ENCODE measurements around the gene CCDC144A. TPM values are rescaled to one million over a fixed set of nuclear protein-coding genes. Genes with fewer than 3 reads are reported as not detected.
"Not testable (repeated sequence)": the region's sequence is repeated elsewhere in the genome, so short reads cannot be mapped to it uniquely, and the experiment has no call there.

CCDC144A gene
- total RNA-seq, 2 donors from 2014 or later = 4.0 to 8.6 TPM

DNA sequence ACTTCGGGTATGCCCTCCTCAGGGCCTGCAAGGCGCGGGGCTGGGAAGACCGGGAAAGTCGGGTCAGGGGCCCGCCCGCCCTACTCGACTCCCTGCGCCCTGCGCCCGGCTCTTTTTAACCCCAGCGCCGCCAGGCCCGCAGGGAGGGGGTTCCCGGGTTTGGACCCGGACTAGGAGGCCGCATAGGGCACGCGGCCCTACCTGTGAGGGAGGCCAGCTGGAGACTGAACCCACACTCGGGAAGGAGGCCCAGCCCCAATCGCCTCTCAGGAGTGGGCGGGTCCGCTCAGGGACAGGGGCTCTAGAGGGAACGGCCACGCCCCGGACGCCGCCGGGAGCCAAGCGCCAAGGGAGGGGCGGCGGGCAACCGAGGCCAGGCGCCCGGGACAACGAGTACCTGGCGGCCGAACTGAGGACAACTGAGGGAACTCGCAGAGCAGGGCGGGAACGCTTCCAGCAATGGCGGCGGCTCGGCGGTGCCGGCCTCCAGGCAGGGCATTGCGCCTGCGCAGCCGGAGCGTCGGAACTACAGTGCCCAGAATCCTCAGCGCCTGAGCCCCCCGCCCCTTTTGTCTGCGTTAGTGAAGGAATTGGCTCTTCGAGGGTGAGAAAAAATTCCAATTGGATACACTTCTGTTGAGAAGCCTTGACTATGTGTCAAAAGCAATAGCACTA lies 36.5 kb upstream of the CCDC144A start, which contains the start of gene ZNF624:
Gene ZNF624 (minus strand): TSS at position 484 of the 675 bp plus-strand sequence.
- peaks cover 5% of the 10 kb centered on the region for H3K4me1 ChIP-seq
- peak; percentile 94 to 96 (median 95) for TF ChIP-seq POLR2A (IDR thresholded peaks at IDR 0.05)
- peak in 2 of 7 experiments; percentile 30 to 31 for TF ChIP-seq CTCF (IDR thresholded peaks at IDR 0.05)
- no peaks in the 10 kb centered on the region for H3K9me3 ChIP-seq
- peak; percentile 98 to 100 (median 99) for DNase-seq
- WGBS, 2 donors = 0% methylated on average over 18 to 55 of the region's 55 CpGs
- H3K27me3 ChIP-seq = no peaks in the 10 kb centered on the region
- peak within 1 kb of the TSS; percentile 19 to 33 for H3K4me3 ChIP-seq
- no peaks in the 10 kb centered on the region for H3K36me3 ChIP-seq (replicated peaks in 1 of 2; ENCODE audit: insufficient read depth in 1 of 2, low read depth in 2 of 2)
- intact Hi-C loops (cut with DNase I) = no loop called here
- peak; percentile 96 for ATAC-seq
- H3K27ac ChIP-seq = peak within 1 kb of the TSS; percentile 91 to 95 (median 94)

- ATAC-seq = no peak
- no peak for TF ChIP-seq POLR2A (IDR thresholded peaks at IDR 0.05)
Observed at GRCh38 chr17:16661217-16661616, 28.8 kb upstream of the CCDC144A start.

DNA sequence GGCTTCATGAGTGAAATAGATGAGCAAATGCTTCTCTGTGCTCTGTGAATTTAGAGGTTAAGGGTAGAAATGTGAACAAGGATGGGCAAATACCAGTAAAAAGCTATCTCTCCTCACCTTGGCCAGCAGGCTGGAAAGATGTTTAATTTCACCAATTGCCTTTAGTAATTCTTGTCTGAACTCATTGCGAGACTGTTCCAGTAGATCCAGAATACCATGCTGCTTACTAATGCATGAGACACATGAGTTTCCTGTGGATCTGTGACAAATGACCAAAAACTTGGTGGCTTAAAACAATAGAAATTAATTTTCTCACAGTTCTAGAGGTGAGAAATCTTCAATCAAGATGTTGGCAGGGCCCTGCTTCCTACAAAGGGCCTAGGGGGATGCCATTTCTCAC lies 27.1 kb upstream of the CCDC144A start:
- Histone ChIP-seq H3K27me3 (no peaks in the 10 kb centered on the region), H3K36me3 (replicated peaks in 1 of 2; ENCODE audit: insufficient read depth in 1 of 2, low read depth in 2 of 2) (no peaks in the 10 kb centered on the region), H3K9me3 (no peaks in the 10 kb centered on the region), H3K27ac (no peak overlapping the region), H3K4me3 (no peak overlapping the region), H3K4me1 (peaks cover 10% of the 10 kb centered on the region)
- intact Hi-C loops (cut with DNase I) = no loop called here
- TF ChIP-seq CTCF (IDR thresholded peaks at IDR 0.05) = no peak
- no peak for TF ChIP-seq POLR2A (IDR thresholded peaks at IDR 0.05)
- no peak for ATAC-seq
- DNase-seq = no peak
- WGBS, 2 donors = 87 to 94% methylated on average over 1 of the region's 1 CpG

More at GRCh38 chr17:16661217-16661616, 28.8 kb upstream of the CCDC144A start:
- Histone ChIP-seq H3K27ac (no peak overlapping the region), H3K4me3 (no peak overlapping the region), H3K4me1 (no peaks in the 10 kb centered on the region), H3K27me3 (no peaks in the 10 kb centered on the region), H3K9me3 (no peaks in the 10 kb centered on the region), H3K36me3 (replicated peaks in 1 of 2; ENCODE audit: insufficient read depth in 1 of 2, low read depth in 2 of 2) (no peaks in the 10 kb centered on the region)
- intact Hi-C loops (cut with DNase I) = no loop called here
- no peak for DNase-seq

DNA sequence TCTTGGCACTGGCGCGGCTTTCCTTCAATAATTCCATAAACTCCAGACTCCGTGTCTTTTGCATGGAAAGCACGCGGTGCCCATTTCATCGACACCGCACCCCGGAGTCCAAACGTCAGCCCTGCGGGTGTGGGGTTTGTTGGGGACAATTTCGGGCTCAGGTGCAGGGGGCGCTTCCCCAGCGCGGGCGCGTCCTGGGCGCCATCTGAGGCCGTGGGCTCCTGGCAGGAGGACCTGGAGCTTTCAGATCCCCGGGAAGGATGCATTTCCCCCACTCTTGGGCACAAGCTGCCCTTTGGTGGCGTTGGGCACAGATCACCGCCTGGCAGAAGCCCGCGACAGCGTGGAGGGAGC lies 23.5 kb upstream of the CCDC144A start:
- DNase-seq; ATAC-seq; H3K4me1 ChIP-seq; H3K9me3 ChIP-seq; intact Hi-C loops (cut with DNase I); H3K36me3 ChIP-seq (replicated peaks in 1 of 2; ENCODE audit: insufficient read depth in 1 of 2, low read depth in 2 of 2); H3K4me3 ChIP-seq; H3K27ac ChIP-seq: not testable (repeated sequence)
- WGBS, 2 donors = 49 to 64% methylated on average over 16 to 24 of the region's 24 CpGs
- H3K27me3 ChIP-seq = peaks cover 0 to 18% of the 10 kb centered on the region in 2 donors

GRCh38 chr17:16666907-16667636 lies 23.0 kb upstream of the CCDC144A start:
- H3K9me3 ChIP-seq; H3K4me3 ChIP-seq; H3K27ac ChIP-seq; H3K36me3 ChIP-seq (replicated peaks in 1 of 2; ENCODE audit: insufficient read depth in 1 of 2, low read depth in 2 of 2); H3K4me1 ChIP-seq; intact Hi-C loops (cut with DNase I): not testable (repeated sequence)
- H3K27me3 ChIP-seq = peaks cover 0 to 18% of the 10 kb centered on the region in 2 donors
- 3% methylated on average over 33 to 54 of the region's 61 CpGs for WGBS, 2 donors
- ATAC-seq = peak; percentile 62
- peak in 2 of 4 donors; percentile 15 to 39 for DNase-seq

DNA sequence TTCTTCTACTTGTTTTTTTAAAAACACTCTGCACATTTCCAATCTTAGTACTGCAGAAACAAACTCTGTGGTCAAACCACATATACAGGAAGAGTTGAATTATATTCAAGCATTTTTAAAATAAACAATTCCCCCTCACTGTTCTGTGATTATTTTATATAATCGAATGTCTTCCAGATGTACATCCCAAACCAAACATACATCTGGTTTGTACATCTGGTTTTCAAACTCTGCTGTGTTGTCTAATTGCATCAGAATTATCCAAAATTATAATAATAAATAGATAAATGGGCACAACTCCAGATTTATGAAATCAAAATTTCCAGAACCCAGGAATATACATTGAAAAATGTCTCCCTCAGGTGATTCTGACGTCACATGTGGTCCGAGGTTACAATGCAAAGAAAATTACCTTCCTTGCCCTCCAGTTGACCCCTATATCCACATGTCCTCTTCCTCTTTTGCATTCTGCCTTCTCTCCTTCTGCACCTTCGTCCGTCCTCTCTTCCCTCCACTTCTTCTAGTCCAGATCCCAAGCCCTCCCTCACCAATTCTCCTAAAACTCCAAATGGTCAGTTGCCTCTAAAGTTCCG lies 13.3 kb upstream of the CCDC144A start:
- WGBS, 2 donors = 75 to 76% methylated on average over 6 of the region's 6 CpGs
- DNase-seq (no peak), ATAC-seq (no peak)
- intact Hi-C loops (cut with DNase I) = no loop called here
- no peaks in the 10 kb centered on the region for H3K36me3 ChIP-seq (replicated peaks in 1 of 2; ENCODE audit: insufficient read depth in 1 of 2, low read depth in 2 of 2)
- no peaks in the 10 kb centered on the region for H3K27me3 ChIP-seq
- no peaks in the 10 kb centered on the region for H3K4me1 ChIP-seq
- no peaks in the 10 kb centered on the region for H3K9me3 ChIP-seq
- no peak for TF ChIP-seq POLR2A (IDR thresholded peaks at IDR 0.05)
- no peak for TF ChIP-seq CTCF (IDR thresholded peaks at IDR 0.05)
- no peak overlapping the region for H3K4me3 ChIP-seq
- no peak overlapping the region for H3K27ac ChIP-seq

DNA sequence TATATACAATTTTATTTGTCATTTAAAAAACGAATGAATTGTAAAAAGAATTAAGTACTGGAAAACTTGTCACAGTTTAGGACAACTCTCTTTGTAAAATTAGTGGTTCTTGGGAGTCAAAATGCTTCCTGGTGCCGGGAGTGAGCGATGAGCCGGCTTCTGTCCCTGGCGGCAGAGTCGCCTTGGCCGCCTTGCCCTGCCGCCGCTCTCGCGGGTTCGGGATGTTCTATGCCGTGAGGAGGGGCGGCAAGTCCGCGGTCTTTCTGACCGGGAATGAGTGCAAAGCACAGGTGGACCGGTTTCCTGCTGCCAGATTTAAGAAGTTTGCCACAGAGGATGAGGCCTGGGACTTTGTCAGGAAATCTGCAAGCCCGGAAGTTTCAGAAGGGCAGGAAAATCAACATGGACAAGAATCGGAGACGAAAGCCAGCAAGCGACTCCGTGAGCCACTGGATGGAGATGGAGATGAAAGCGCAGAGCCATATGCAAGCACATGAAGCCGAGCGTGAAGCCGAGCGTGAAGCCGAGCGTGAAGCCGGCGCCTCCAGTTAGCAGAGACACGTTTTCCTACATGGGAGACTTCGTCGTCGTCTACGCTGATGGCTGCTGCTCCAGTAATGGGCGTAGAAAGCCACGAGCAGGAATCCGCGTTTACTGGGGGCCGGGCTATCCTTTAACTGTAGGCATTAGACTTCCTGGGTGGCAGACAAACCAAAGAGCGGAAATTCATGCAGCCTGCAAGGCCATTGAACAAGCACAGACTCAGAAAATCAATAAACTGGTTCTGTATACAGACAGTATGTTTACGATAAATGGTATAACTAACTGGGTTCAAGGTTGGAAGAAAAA lies 6.5 kb upstream of the CCDC144A start:
- H3K9me3 ChIP-seq; DNase-seq; H3K4me3 ChIP-seq; H3K4me1 ChIP-seq; H3K36me3 ChIP-seq (replicated peaks in 1 of 2; ENCODE audit: insufficient read depth in 1 of 2, low read depth in 2 of 2); ATAC-seq; H3K27ac ChIP-seq; H3K27me3 ChIP-seq; intact Hi-C loops (cut with DNase I): not testable (repeated sequence)
- WGBS, 2 donors = 38 to 54% methylated on average over 44 of the region's 44 CpGs

DNA sequence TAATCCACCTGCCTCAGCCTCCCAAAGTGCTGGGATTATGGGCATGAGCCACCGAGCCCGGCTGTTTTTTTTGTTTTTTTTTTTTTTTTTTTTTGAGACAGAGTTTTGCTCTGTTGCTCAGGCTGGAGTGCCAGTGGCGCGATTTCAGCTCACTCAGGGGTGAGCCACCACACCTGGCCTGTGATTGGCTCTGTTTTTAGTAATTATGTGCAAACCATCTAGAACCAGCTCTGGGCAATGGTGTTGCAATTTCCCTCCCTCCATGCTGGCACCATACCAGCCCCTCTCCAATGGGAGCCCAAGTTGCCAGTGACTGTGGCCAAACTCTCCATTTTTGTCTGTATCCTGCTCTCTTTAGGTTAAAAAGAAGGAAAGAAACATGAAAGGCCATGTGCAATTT lies 4.0 kb upstream of the CCDC144A start:
- H3K27me3 ChIP-seq; H3K4me1 ChIP-seq; H3K9me3 ChIP-seq; ATAC-seq; H3K36me3 ChIP-seq (replicated peaks in 1 of 2; ENCODE audit: insufficient read depth in 1 of 2, low read depth in 2 of 2); H3K27ac ChIP-seq; H3K4me3 ChIP-seq; intact Hi-C loops (cut with DNase I); DNase-seq: not testable (repeated sequence)
- 90 to 92% methylated on average over 4 of the region's 4 CpGs for WGBS, 2 donors
